ENCODE results near the gene MRPL37.

GRCh38 chr1:54156201-54156600 lies 43.8 kb upstream of the MRPL37 start:
- TF ChIP-seq CTCF (optimal IDR thresholded peaks at IDR 0.05 in 1 of 3, IDR thresholded peaks at IDR 0.05 in 1 of 3, conservative IDR thresholded peaks at IDR 0.05 in 1 of 3; ENCODE audit: extremely low read depth in 1 of 3, insufficient read depth in 2 of 3, low read length in 3 of 3) (no peak), EZH2 (IDR thresholded peaks at IDR 0.05; ENCODE audit: low read length) (no peak)

Data from keratinocyte (primary cell).